Karpas-422 (cell line): ENCODE measurements around the gene DENND11. TPM values are rescaled to one million over a fixed set of nuclear protein-coding genes. Genes with fewer than 3 reads are reported as not detected.

ENCODE experiments used
- DNase-seq: peaks from one replicate; pipeline ENCODE4 v3.0.0-alpha.2; 2015
- H2AFZ ChIP-seq: fragments of 200-600 bp; sonication (generic); 2 replicates; pipeline ENCODE4 v1.6.1; 2014; ENCODE audit warnings: antibody characterized with exemption, low read length, mixed read lengths
- H3K27ac ChIP-seq: fragments of 200-600 bp; sonication (generic); 2 replicates; pipeline ENCODE4 v1.5.1; 2014; ENCODE audit warnings: mild to moderate bottlenecking, low read length, moderate library complexity
- H3K27me3 ChIP-seq: fragments of 200-600 bp; sonication (generic); 2 replicates; pipeline ENCODE4 v1.6.1; 2014; ENCODE audit warnings: low read length, mixed read lengths
- H3K36me3 ChIP-seq: fragments of 200-600 bp; sonication (generic); 2 replicates; pipeline ENCODE4 v1.6.1; 2014; ENCODE audit warnings: low read length, mixed read lengths; ENCODE audit not compliant: insufficient read depth
- H3K4me1 ChIP-seq: fragments of 200-600 bp; sonication (generic); 2 replicates; pipeline ENCODE4 v1.6.1; 2014; ENCODE audit warnings: mild to moderate bottlenecking, low read length, mixed read lengths
- H3K4me2 ChIP-seq: fragments of 200-600 bp; sonication (generic); 2 replicates; pipeline ENCODE4 v1.6.1; 2014; ENCODE audit warnings: low read length, low read depth, mild to moderate bottlenecking; ENCODE audit not compliant: poor library complexity, severe bottlenecking
- H3K4me3 ChIP-seq: fragments of 200-600 bp; sonication (generic); 2 replicates; pipeline ENCODE4 v1.5.1; 2014; ENCODE audit warnings: mild to moderate bottlenecking, antibody characterized with exemption, low read length, mixed read lengths
- H3K79me2 ChIP-seq: fragments of 200-600 bp; sonication (generic); 2 replicates; pipeline ENCODE4 v1.6.1; 2014; ENCODE audit warnings: mild to moderate bottlenecking, low read length, mixed read lengths
- H3K9ac ChIP-seq: fragments of 200-600 bp; sonication (generic); 2 replicates; pipeline ENCODE4 v1.6.0; 2014; ENCODE audit warnings: low read length
- H3K9me2 ChIP-seq: fragments of 200-600 bp; sonication (generic), shearing (Covaris generic); replicated peaks from 2 replicates; pipeline ENCODE4 v1.6.0; 2014; ENCODE audit warnings: mild to moderate bottlenecking, low read length, moderate library complexity; ENCODE audit not compliant: insufficient read depth
- H3K9me3 ChIP-seq: fragments of 300-700, 200-600 bp; sonication (generic); 2 replicates; pipeline ENCODE4 v1.6.1; 2014; ENCODE audit warnings: low read length, mixed read lengths
- H4K20me1 ChIP-seq: fragments of 200-600 bp; sonication (generic); 2 replicates; pipeline ENCODE4 v1.6.1; 2014; ENCODE audit warnings: mild to moderate bottlenecking, antibody characterized with exemption, low read length, low read depth; ENCODE audit not compliant: insufficient read depth
- total RNA-seq: library from RNA; depleted of rRNA; stranded (reverse); fragments of >200 nt; shearing (Covaris generic); gene quantifications from 2 replicates; pipeline ENCODE4 v1.2.3, GENCODE V29; 2014; ENCODE audit warnings: low replicate concordance

DENND11 gene
- total RNA-seq, 1 experiment from 2014 or later = 17.9 TPM

DNA sequence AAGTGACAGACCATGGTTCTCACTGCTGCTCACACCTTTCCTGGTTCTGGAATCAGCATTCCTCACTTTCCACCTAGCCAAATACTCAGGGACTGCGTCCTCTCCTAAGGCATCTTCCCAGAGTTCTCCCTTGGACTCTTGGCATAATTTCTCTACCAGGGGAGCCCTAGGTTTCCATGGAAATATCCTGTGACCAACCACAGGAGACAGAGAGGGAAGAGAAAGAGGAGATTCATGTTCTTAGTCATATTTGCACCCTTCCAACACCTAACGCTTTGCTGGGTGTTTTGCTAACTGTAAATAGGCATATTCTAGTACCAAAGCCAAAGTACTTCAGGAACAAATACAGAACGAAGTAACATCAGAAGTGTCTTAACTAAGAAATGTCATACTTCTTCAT, 28.6 kb downstream of the DENND11 start:
- H3K4me1 ChIP-seq = no peaks in the 10 kb centered on the region
- no peaks in the 10 kb centered on the region for H3K27me3 ChIP-seq
- no peak overlapping the region for H3K4me2 ChIP-seq
- no peaks in the 10 kb centered on the region for H3K36me3 ChIP-seq
- DNase-seq = no peak
- H3K79me2 ChIP-seq = no peaks in the 10 kb centered on the region
- H3K9me2 ChIP-seq = no peaks in the 10 kb centered on the region
- no peak overlapping the region for H3K9ac ChIP-seq
- no peak overlapping the region for H3K27ac ChIP-seq
- no peaks in the 10 kb centered on the region for H4K20me1 ChIP-seq
- no peak overlapping the region for H3K4me3 ChIP-seq
- H3K9me3 ChIP-seq = no peaks in the 10 kb centered on the region
- no peak overlapping the region for H2AFZ ChIP-seq

DNA sequence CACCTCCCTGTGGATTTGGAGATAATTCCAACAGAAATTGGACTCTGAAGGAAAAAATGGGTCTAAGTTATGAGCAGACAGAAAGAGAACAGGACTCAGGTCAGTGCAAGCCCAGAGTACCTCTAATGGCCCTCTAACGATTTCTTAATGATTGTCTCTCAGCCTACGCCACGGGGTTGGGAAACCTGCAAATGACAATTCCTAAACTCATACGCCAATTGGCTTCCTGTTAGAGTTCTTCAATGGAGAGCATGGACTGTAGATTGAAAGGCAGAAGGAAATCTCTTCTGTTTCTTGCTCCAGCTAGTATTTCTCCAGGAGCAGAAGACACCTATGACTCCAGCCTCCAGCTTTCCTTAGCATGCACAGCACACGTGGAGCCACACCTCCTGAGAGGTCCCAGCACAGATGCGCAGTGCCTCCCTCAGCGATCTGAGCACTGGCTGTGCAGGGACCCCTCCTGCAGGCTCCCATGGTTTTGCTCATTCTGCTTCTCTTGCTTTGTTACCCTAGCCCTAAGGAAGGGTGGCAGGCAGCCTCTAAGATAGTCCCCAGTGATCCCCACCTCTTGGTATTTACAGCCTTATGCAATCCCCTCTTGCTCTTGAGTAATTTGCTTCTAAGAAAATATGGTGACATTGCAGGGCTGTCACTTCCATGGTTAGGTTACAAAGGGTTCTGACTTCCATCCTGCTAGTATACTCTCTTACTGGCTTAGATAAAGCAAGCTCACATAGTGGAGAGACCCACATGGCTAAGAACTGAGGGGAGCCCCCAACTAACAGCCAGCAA, 30.1 kb downstream of the DENND11 start:
- Histone ChIP-seq H3K36me3 (no peaks in the 10 kb centered on the region), H2AFZ (no peak overlapping the region), H3K27ac (no peak overlapping the region), H3K27me3 (no peaks in the 10 kb centered on the region), H3K79me2 (no peaks in the 10 kb centered on the region), H3K4me3 (no peak overlapping the region), H4K20me1 (no peaks in the 10 kb centered on the region), H3K9me2 (no peaks in the 10 kb centered on the region), H3K9me3 (no peaks in the 10 kb centered on the region), H3K9ac (no peak overlapping the region), H3K4me2 (no peak overlapping the region), H3K4me1 (no peaks in the 10 kb centered on the region)
- no peak for DNase-seq

DNA sequence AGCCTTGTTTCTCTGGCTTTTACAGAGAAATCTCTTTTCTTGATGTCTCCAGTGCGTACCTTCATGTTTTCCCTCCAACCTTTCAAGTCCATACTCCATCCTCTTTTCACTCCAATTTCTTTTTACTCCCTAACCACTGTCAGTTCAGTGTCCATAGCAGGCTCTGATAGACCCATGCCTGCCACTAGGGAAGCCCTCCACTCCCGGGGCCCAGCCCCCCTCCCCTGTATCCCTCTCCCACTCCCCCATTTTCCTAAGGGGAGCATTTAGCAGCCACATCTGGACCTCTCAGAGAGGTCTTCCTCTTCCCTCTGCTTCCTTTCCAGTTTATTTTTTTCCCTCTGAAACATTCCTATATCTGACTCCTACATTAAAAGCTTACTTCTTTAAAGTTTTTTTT, 33.1 kb downstream of the DENND11 start:
- DNase-seq = no peak
- Histone ChIP-seq H4K20me1 (no peaks in the 10 kb centered on the region), H3K9me2 (no peaks in the 10 kb centered on the region), H3K27me3 (no peaks in the 10 kb centered on the region), H2AFZ (no peak overlapping the region), H3K9me3 (no peaks in the 10 kb centered on the region), H3K36me3 (no peaks in the 10 kb centered on the region), H3K4me2 (no peak overlapping the region), H3K4me3 (no peak overlapping the region), H3K27ac (no peak overlapping the region), H3K4me1 (no peaks in the 10 kb centered on the region), H3K9ac (no peak overlapping the region), H3K79me2 (no peaks in the 10 kb centered on the region)

DNA sequence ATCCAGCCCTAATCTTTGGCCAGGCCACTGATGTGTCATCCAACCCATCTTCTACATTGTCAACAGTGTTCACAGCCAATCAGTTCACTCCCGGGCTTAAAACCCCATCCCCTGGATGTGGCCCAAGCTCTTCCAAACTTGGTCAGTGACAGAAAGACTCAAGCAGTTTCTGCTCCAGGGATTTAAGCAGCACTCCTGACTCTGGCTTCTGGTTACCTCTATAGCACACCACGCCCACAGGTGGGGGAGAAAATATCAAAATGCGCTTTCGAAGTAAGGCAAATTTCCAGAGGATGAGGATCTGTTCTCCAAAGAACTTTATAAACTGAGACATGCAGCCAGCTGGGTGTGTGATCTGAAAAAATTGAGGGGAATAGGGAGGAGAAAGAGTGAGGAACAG, 35.9 kb downstream of the DENND11 start:
- 0 out of 2 replicates have a peak, but pooled peaks cover 6% of the 10 kb centered on the region for H3K36me3 ChIP-seq
- H3K27ac ChIP-seq = no peak overlapping the region
- no peaks in the 10 kb centered on the region for H3K79me2 ChIP-seq
- no peak overlapping the region for H2AFZ ChIP-seq
- no peak overlapping the region for H3K4me3 ChIP-seq
- no peak for DNase-seq
- H3K4me2 ChIP-seq = no peak overlapping the region
- no peaks in the 10 kb centered on the region for H4K20me1 ChIP-seq
- H3K9me2 ChIP-seq = no peaks in the 10 kb centered on the region
- no peaks in the 10 kb centered on the region for H3K27me3 ChIP-seq
- no peaks in the 10 kb centered on the region for H3K9me3 ChIP-seq
- H3K9ac ChIP-seq = no peak overlapping the region
- peaks cover 9% of the 10 kb centered on the region for H3K4me1 ChIP-seq

DNA sequence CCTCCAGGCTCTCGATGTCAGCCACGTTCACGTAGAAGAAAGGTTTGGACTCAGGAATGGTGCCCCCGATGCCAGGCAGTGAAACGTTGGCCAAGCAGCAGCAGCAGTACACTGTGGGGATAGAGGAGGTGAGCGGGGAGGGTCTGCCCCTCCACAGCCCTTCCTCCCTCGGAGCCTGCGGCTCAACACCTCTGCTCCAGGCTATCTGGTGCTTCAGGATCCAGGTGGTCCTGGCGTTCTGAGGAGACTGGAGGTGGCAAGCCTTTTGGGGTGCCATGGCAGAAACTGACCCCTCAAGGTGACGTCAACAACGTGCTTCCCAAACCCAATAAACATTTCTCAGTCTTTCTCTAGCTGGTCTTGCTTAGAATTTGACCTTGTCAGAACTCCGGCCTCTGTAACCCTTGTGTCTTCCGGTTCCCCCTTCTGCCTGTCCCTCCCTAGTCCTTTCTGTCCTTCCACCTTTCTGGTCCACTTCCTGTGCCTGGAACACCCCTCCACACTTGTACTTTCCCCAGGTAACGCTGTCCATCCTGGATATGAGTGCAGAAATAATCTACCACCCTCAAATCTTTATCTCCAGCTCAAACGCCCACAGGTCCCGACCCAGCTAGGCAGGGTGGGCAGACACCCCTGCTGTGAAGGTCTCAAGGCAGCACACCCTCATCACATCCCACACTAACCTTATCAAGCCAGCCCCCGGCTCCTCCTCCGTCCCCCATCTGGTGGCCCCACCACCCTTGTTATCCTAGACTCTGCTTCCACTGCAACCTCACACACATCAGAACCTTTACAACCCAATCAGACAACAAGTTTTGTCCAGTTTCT, 36.5 kb downstream of the DENND11 start:
- Histone ChIP-seq H3K27me3 (no peaks in the 10 kb centered on the region), H3K4me2 (no peak overlapping the region), H3K4me3 (no peak overlapping the region), H3K9me3 (no peaks in the 10 kb centered on the region), H4K20me1 (no peaks in the 10 kb centered on the region), H3K4me1 (peaks cover 11% of the 10 kb centered on the region), H3K9ac (no peak overlapping the region), H3K9me2 (no peaks in the 10 kb centered on the region), H3K79me2 (no peaks in the 10 kb centered on the region), H3K27ac (no peak overlapping the region), H3K36me3 (0 out of 2 replicates have a peak, but pooled peaks cover 6% of the 10 kb centered on the region), H2AFZ (no peak overlapping the region)
- no peak for DNase-seq

DNA sequence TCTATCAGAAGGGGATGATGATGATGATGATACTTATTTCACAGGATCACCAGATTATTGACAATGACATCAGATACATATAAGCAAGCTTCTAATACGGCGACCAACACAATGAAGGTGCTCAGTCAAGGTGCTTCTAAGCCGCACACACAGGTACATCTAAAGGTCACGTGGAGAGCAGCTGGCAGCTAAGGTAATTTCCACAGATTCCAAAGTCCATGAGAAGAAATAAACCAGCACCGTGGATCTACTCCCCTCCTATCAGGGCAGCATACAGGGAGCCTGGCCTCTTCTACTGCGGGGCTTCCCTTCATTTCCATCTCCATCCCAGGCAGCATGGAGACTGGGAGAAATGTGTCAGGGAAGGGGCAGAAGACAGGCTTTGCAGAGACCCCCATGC, 37.5 kb downstream of the DENND11 start:
- peaks cover 15% of the 10 kb centered on the region for H3K4me1 ChIP-seq
- no peak overlapping the region for H3K4me2 ChIP-seq
- H3K9ac ChIP-seq = no peak overlapping the region
- H3K9me2 ChIP-seq = no peaks in the 10 kb centered on the region
- H4K20me1 ChIP-seq = no peaks in the 10 kb centered on the region
- H3K9me3 ChIP-seq = no peaks in the 10 kb centered on the region
- H2AFZ ChIP-seq = no peak overlapping the region
- H3K36me3 ChIP-seq = 0 out of 2 replicates have a peak, but pooled peaks cover 6% of the 10 kb centered on the region
- H3K79me2 ChIP-seq = no peaks in the 10 kb centered on the region
- H3K27me3 ChIP-seq = no peaks in the 10 kb centered on the region
- DNase-seq = no peak
- H3K4me3 ChIP-seq = no peak overlapping the region
- H3K27ac ChIP-seq = no peak overlapping the region

DNA sequence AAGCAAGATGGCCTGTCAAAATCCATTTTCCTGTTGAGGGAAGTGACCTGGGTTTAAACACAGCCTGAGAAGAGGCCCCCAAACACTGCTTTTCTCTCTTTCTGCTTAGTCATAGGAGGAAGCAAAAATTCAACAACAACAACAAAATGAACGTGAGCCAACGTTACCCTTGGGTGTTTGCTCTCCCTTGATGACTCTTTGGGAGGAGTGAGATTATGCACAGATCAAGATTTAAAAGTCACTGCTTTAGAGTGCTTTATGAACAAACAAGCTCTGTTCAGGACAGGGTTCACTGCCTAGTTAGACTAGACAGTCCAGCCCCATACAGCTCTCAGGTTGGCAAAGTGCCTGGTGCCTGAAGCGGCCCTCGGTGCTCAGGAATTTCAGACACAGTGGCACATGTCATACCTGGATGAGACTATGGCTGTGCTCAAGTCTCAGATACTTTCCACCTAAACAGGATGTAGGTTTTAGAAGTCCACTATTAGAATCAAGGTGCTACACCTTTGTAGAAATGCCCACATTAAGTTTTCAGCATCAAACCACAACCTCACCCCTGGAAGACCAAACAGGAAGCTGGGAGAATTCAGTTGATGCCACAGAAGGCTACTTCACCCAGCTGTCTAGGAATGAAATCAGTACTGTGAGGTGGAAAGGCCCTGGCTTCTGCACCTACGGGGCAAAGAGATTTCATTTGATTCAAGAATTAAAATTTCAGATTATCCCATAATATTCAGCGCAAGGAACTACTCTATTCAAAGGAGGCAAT, 38.7 kb downstream of the DENND11 start:
- peaks cover 15% of the 10 kb centered on the region for H3K4me1 ChIP-seq
- no peak overlapping the region for H3K9ac ChIP-seq
- no peaks in the 10 kb centered on the region for H3K9me2 ChIP-seq
- H3K36me3 ChIP-seq = 0 out of 2 replicates have a peak, but pooled peaks cover 6% of the 10 kb centered on the region
- H3K4me3 ChIP-seq = no peak overlapping the region
- H3K4me2 ChIP-seq = no peak overlapping the region
- H3K27ac ChIP-seq = no peak overlapping the region
- H3K9me3 ChIP-seq = no peaks in the 10 kb centered on the region
- H2AFZ ChIP-seq = no peak overlapping the region
- no peaks in the 10 kb centered on the region for H4K20me1 ChIP-seq
- H3K79me2 ChIP-seq = no peaks in the 10 kb centered on the region
- H3K27me3 ChIP-seq = no peaks in the 10 kb centered on the region
- DNase-seq = no peak

DNA sequence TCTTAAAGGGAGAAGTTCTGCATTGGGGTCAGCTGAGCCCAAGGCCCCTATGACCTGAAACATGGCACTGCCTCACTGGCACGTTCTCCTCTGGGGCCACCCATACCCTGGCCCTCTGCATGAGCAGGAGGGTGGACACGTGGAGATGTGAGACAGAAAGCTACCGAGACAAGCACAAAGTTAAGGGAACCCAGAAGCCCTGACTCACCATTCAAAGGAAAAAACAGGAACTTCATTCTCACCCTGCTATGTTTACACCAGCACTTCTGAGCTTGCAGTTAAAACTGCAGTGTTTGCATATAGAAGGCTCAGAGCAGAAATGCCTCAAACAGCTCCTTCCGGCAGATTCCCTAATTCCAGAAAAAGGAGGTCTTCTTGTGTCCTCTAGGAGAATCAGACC, 41.7 kb downstream of the DENND11 start:
- 0 out of 2 replicates have a peak, but pooled peaks cover 6% of the 10 kb centered on the region for H3K36me3 ChIP-seq
- H3K4me2 ChIP-seq = no peak overlapping the region
- no peaks in the 10 kb centered on the region for H3K9me2 ChIP-seq

More for the DNA sequence above, 41.7 kb downstream of the DENND11 start:
- Histone ChIP-seq H3K4me1 (peaks cover 15% of the 10 kb centered on the region), H4K20me1 (no peaks in the 10 kb centered on the region), H3K27me3 (no peaks in the 10 kb centered on the region), H3K9ac (no peak overlapping the region), H3K79me2 (no peaks in the 10 kb centered on the region), H3K4me3 (no peak overlapping the region), H3K9me3 (no peaks in the 10 kb centered on the region), H3K27ac (no peak overlapping the region), H2AFZ (no peak overlapping the region)
- DNase-seq = no peak
